ENCODE results near the gene CNTF. TPM values are rescaled to one million over a fixed set of nuclear protein-coding genes. Genes with fewer than 3 reads are reported as not detected.

Gene CNTF
- polyA plus RNA-seq, 2 donors: 0.24 to 0.28 TPM

- no peak overlapping the region for H3K27ac ChIP-seq (ENCODE audit: low read depth in 2 of 2, low read length in 1 of 2)
- H3K9me3 ChIP-seq (ENCODE audit: control insufficient read depth in 2 of 2, insufficient read depth in 1 of 2, low read depth in 1 of 2, low read length in 1 of 2): no peaks in the 10 kb centered on the region
Measured at GRCh38 chr11:58625086-58625485, 2.6 kb downstream of the CNTF start.

GRCh38 chr11:58625826-58626460, 3.5 kb downstream of the CNTF start:
- Histone ChIP-seq H3K4me3 (ENCODE audit: low read depth in 1 of 2, low read length in 2 of 2) (no peak overlapping the region), H3K9me3 (ENCODE audit: control insufficient read depth in 2 of 2, insufficient read depth in 1 of 2, low read depth in 1 of 2, low read length in 1 of 2) (no peaks in the 10 kb centered on the region), H3K4me1 (ENCODE audit: control insufficient read depth in 2 of 2, insufficient read depth in 2 of 2, low read length in 1 of 2) (no peaks in the 10 kb centered on the region), H3K27ac (ENCODE audit: low read depth in 2 of 2, low read length in 1 of 2) (peak overlapping the region in 1 of 2 donors; percentile 33), H3K36me3 (ENCODE audit: control insufficient read depth in 2 of 2, insufficient read depth in 2 of 2, low read length in 1 of 2) (peaks cover 6 to 12% of the 10 kb centered on the region in 2 donors), H3K27me3 (ENCODE audit: control insufficient read depth in 1 of 2, insufficient read depth in 2 of 2, low read length in 2 of 2) (no peaks in the 10 kb centered on the region)
- 92 to 94% methylated on average over 4 of the region's 4 CpGs for WGBS, 2 donors

More at GRCh38 chr11:58625086-58625485, 2.6 kb downstream of the CNTF start:
- H3K27me3 ChIP-seq (ENCODE audit: control insufficient read depth in 1 of 2, insufficient read depth in 2 of 2, low read length in 2 of 2): no peaks in the 10 kb centered on the region
- WGBS, 2 donors: 92 to 98% methylated on average over 4 of the region's 4 CpGs
- peaks cover 6 to 12% of the 10 kb centered on the region in 2 donors for H3K36me3 ChIP-seq (ENCODE audit: control insufficient read depth in 2 of 2, insufficient read depth in 2 of 2, low read length in 1 of 2)
- H3K4me1 ChIP-seq (ENCODE audit: control insufficient read depth in 2 of 2, insufficient read depth in 2 of 2, low read length in 1 of 2): no peaks in the 10 kb centered on the region
- no peak overlapping the region for H3K4me3 ChIP-seq (ENCODE audit: low read depth in 1 of 2, low read length in 2 of 2)

- no peak overlapping the region for H3K4me3 ChIP-seq (ENCODE audit: low read depth in 1 of 2, low read length in 2 of 2)
- no peaks in the 10 kb centered on the region for H3K4me1 ChIP-seq (ENCODE audit: control insufficient read depth in 2 of 2, insufficient read depth in 2 of 2, low read length in 1 of 2)
- 74 to 79% methylated on average over 4 of the region's 4 CpGs for WGBS, 2 donors
- no peaks in the 10 kb centered on the region for H3K27me3 ChIP-seq (ENCODE audit: control insufficient read depth in 1 of 2, insufficient read depth in 2 of 2, low read length in 2 of 2)
- no peaks in the 10 kb centered on the region for H3K9me3 ChIP-seq (ENCODE audit: control insufficient read depth in 2 of 2, insufficient read depth in 1 of 2, low read depth in 1 of 2, low read length in 1 of 2)
- peaks cover 6 to 12% of the 10 kb centered on the region in 2 donors for H3K36me3 ChIP-seq (ENCODE audit: control insufficient read depth in 2 of 2, insufficient read depth in 2 of 2, low read length in 1 of 2)
- H3K27ac ChIP-seq (ENCODE audit: low read depth in 2 of 2, low read length in 1 of 2): no peak overlapping the region
Measured at GRCh38 chr11:58626934-58627483, 4.5 kb downstream of the CNTF start.

GRCh38 chr11:58628446-58628845, 6.0 kb downstream of the CNTF start:
- H3K9me3 ChIP-seq (ENCODE audit: control insufficient read depth in 2 of 2, insufficient read depth in 1 of 2, low read depth in 1 of 2, low read length in 1 of 2): no peaks in the 10 kb centered on the region
- WGBS, 2 donors: 75 to 79% methylated on average over 3 of the region's 3 CpGs
- H3K27ac ChIP-seq (ENCODE audit: low read depth in 2 of 2, low read length in 1 of 2): no peak overlapping the region
- no peaks in the 10 kb centered on the region for H3K27me3 ChIP-seq (ENCODE audit: control insufficient read depth in 1 of 2, insufficient read depth in 2 of 2, low read length in 2 of 2)
- H3K4me1 ChIP-seq (ENCODE audit: control insufficient read depth in 2 of 2, insufficient read depth in 2 of 2, low read length in 1 of 2): no peaks in the 10 kb centered on the region
- H3K4me3 ChIP-seq (ENCODE audit: low read depth in 1 of 2, low read length in 2 of 2): no peak overlapping the region
- peaks cover 6% of the 10 kb centered on the region in 2 donors for H3K36me3 ChIP-seq (ENCODE audit: control insufficient read depth in 2 of 2, insufficient read depth in 2 of 2, low read length in 1 of 2)

- no peaks in the 10 kb centered on the region for H3K27me3 ChIP-seq (ENCODE audit: control insufficient read depth in 1 of 2, insufficient read depth in 2 of 2, low read length in 2 of 2)
- no peak overlapping the region for H3K4me3 ChIP-seq (ENCODE audit: low read depth in 1 of 2, low read length in 2 of 2)
- H3K27ac ChIP-seq (ENCODE audit: low read depth in 2 of 2, low read length in 1 of 2): no peak overlapping the region
- H3K9me3 ChIP-seq (ENCODE audit: control insufficient read depth in 2 of 2, insufficient read depth in 1 of 2, low read depth in 1 of 2, low read length in 1 of 2): no peaks in the 10 kb centered on the region
- H3K36me3 ChIP-seq (ENCODE audit: control insufficient read depth in 2 of 2, insufficient read depth in 2 of 2, low read length in 1 of 2): peaks cover 0 to 6% of the 10 kb centered on the region in 2 donors
- no peaks in the 10 kb centered on the region for H3K4me1 ChIP-seq (ENCODE audit: control insufficient read depth in 2 of 2, insufficient read depth in 2 of 2, low read length in 1 of 2)
- WGBS, 2 donors: 33 to 36% methylated on average over 2 of the region's 2 CpGs
Measured at GRCh38 chr11:58629857-58630256, 7.4 kb downstream of the CNTF start.

GRCh38 chr11:58631378-58631777, 8.9 kb downstream of the CNTF start:
- Histone ChIP-seq H3K36me3 (ENCODE audit: control insufficient read depth in 2 of 2, insufficient read depth in 2 of 2, low read length in 1 of 2) (no peaks in the 10 kb centered on the region), H3K4me3 (ENCODE audit: low read depth in 1 of 2, low read length in 2 of 2) (no peak overlapping the region), H3K27ac (ENCODE audit: low read depth in 2 of 2, low read length in 1 of 2) (no peak overlapping the region), H3K9me3 (ENCODE audit: control insufficient read depth in 2 of 2, insufficient read depth in 1 of 2, low read depth in 1 of 2, low read length in 1 of 2) (no peaks in the 10 kb centered on the region), H3K27me3 (ENCODE audit: control insufficient read depth in 1 of 2, insufficient read depth in 2 of 2, low read length in 2 of 2) (no peaks in the 10 kb centered on the region), H3K4me1 (ENCODE audit: control insufficient read depth in 2 of 2, insufficient read depth in 2 of 2, low read length in 1 of 2) (no peaks in the 10 kb centered on the region)
- 74 to 89% methylated on average over 3 of the region's 3 CpGs for WGBS, 2 donors

- H3K27me3 ChIP-seq (ENCODE audit: control insufficient read depth in 1 of 2, insufficient read depth in 2 of 2, low read length in 2 of 2): no peaks in the 10 kb centered on the region
- WGBS, 2 donors: 94% methylated on average over 1 of the region's 1 CpG
- no peaks in the 10 kb centered on the region for H3K36me3 ChIP-seq (ENCODE audit: control insufficient read depth in 2 of 2, insufficient read depth in 2 of 2, low read length in 1 of 2)
- H3K4me1 ChIP-seq (ENCODE audit: control insufficient read depth in 2 of 2, insufficient read depth in 2 of 2, low read length in 1 of 2): no peaks in the 10 kb centered on the region
- no peak overlapping the region for H3K27ac ChIP-seq (ENCODE audit: low read depth in 2 of 2, low read length in 1 of 2)
- H3K9me3 ChIP-seq (ENCODE audit: control insufficient read depth in 2 of 2, insufficient read depth in 1 of 2, low read depth in 1 of 2, low read length in 1 of 2): no peaks in the 10 kb centered on the region
- H3K4me3 ChIP-seq (ENCODE audit: low read depth in 1 of 2, low read length in 2 of 2): no peak overlapping the region
Measured at GRCh38 chr11:58632510-58632909, 10.0 kb downstream of the CNTF start.

- no peaks in the 10 kb centered on the region for H3K27me3 ChIP-seq (ENCODE audit: control insufficient read depth in 1 of 2, insufficient read depth in 2 of 2, low read length in 2 of 2)
- no peaks in the 10 kb centered on the region for H3K36me3 ChIP-seq (ENCODE audit: control insufficient read depth in 2 of 2, insufficient read depth in 2 of 2, low read length in 1 of 2)
- no peaks in the 10 kb centered on the region for H3K9me3 ChIP-seq (ENCODE audit: control insufficient read depth in 2 of 2, insufficient read depth in 1 of 2, low read depth in 1 of 2, low read length in 1 of 2)
- H3K27ac ChIP-seq (ENCODE audit: low read depth in 2 of 2, low read length in 1 of 2): no peak overlapping the region
- H3K4me3 ChIP-seq (ENCODE audit: low read depth in 1 of 2, low read length in 2 of 2): no peak overlapping the region
- no peaks in the 10 kb centered on the region for H3K4me1 ChIP-seq (ENCODE audit: control insufficient read depth in 2 of 2, insufficient read depth in 2 of 2, low read length in 1 of 2)
- WGBS, 2 donors: 69 to 92% methylated on average over 3 of the region's 3 CpGs
Measured at GRCh38 chr11:58636587-58636986, 14.1 kb downstream of the CNTF start.

GRCh38 chr11:58637371-58637770, 14.9 kb downstream of the CNTF start:
- WGBS, 2 donors: 48 to 67% methylated on average over 2 of the region's 2 CpGs
- H3K4me3 ChIP-seq (ENCODE audit: low read depth in 1 of 2, low read length in 2 of 2): no peak overlapping the region
- H3K27ac ChIP-seq (ENCODE audit: low read depth in 2 of 2, low read length in 1 of 2): no peak overlapping the region
- no peaks in the 10 kb centered on the region for H3K27me3 ChIP-seq (ENCODE audit: control insufficient read depth in 1 of 2, insufficient read depth in 2 of 2, low read length in 2 of 2)
- H3K4me1 ChIP-seq (ENCODE audit: control insufficient read depth in 2 of 2, insufficient read depth in 2 of 2, low read length in 1 of 2): no peaks in the 10 kb centered on the region
- H3K9me3 ChIP-seq (ENCODE audit: control insufficient read depth in 2 of 2, insufficient read depth in 1 of 2, low read depth in 1 of 2, low read length in 1 of 2): no peaks in the 10 kb centered on the region
- H3K36me3 ChIP-seq (ENCODE audit: control insufficient read depth in 2 of 2, insufficient read depth in 2 of 2, low read length in 1 of 2): no peaks in the 10 kb centered on the region

- 84 to 94% methylated on average over 6 of the region's 6 CpGs for WGBS, 2 donors
- no peaks in the 10 kb centered on the region for H3K27me3 ChIP-seq (ENCODE audit: control insufficient read depth in 1 of 2, insufficient read depth in 2 of 2, low read length in 2 of 2)
Measured at GRCh38 chr11:58639103-58639502, 16.6 kb downstream of the CNTF start.

More at GRCh38 chr11:58639103-58639502, 16.6 kb downstream of the CNTF start:
- Histone ChIP-seq H3K4me3 (ENCODE audit: low read depth in 1 of 2, low read length in 2 of 2) (no peak overlapping the region), H3K36me3 (ENCODE audit: control insufficient read depth in 2 of 2, insufficient read depth in 2 of 2, low read length in 1 of 2) (no peaks in the 10 kb centered on the region), H3K4me1 (ENCODE audit: control insufficient read depth in 2 of 2, insufficient read depth in 2 of 2, low read length in 1 of 2) (no peaks in the 10 kb centered on the region), H3K27ac (ENCODE audit: low read depth in 2 of 2, low read length in 1 of 2) (no peak overlapping the region), H3K9me3 (ENCODE audit: control insufficient read depth in 2 of 2, insufficient read depth in 1 of 2, low read depth in 1 of 2, low read length in 1 of 2) (no peaks in the 10 kb centered on the region)

Data from esophagus (tissue), 2 donors.